ENCODE data around the gene CORO2B. TPM values are rescaled to one million over a fixed set of nuclear protein-coding genes. Genes with fewer than 3 reads are reported as not detected.
"Not testable (repeated sequence)": the region's sequence is repeated elsewhere in the genome, so short reads cannot be mapped to it uniquely, and the experiment has no call there.

Gene CORO2B
- total RNA-seq, 1 donor = 0.10 TPM

DNA sequence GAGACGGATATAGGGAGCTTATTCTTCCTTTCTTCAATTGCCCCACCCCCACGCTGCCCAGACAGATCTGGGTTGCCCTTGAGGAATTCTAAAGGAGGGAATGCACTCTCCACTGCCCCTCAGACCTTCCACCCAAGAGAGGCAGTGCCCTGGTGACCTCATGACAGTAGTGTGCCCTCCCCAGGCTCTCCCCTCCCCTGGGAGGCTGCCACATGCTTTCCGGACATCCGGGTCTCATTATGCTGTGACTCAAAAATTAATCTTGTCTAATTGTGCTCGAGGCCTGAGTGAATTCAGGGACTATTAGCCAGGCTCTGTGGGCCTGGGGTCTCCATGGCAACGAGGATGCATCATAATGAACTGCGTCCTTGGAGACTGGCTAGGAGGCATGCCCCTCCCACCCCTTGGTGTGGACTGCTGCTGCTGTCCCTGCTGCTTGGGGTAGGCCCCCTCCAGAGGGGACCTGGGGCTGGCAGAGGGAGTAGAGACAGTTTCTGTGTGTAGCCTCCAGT is 20.8 kb downstream of the CORO2B start:
- H3K4me1 ChIP-seq (ENCODE audit: insufficient read depth, low read length) = no peaks in the 10 kb centered on the region
- no peak overlapping the region for H3K4me3 ChIP-seq (ENCODE audit: low read length)
- no peaks in the 10 kb centered on the region for H3K27me3 ChIP-seq (ENCODE audit: insufficient read depth, low read length)
- H3K9me3 ChIP-seq (ENCODE audit: low read depth, low read length) = no peaks in the 10 kb centered on the region

GRCh38 chr15:68601206-68602197 is 22.7 kb downstream of the CORO2B start:
- Histone ChIP-seq H3K9me3 (ENCODE audit: low read depth, low read length) (no peaks in the 10 kb centered on the region), H3K4me3 (ENCODE audit: low read length) (no peak overlapping the region), H3K27me3 (ENCODE audit: insufficient read depth, low read length) (no peaks in the 10 kb centered on the region), H3K4me1 (ENCODE audit: insufficient read depth, low read length) (no peaks in the 10 kb centered on the region)

GRCh38 chr15:68602459-68603215 is 23.8 kb downstream of the CORO2B start:
- Histone ChIP-seq H3K9me3 (ENCODE audit: low read depth, low read length) (no peaks in the 10 kb centered on the region), H3K4me3 (ENCODE audit: low read length) (no peak overlapping the region), H3K27me3 (ENCODE audit: insufficient read depth, low read length) (no peaks in the 10 kb centered on the region), H3K4me1 (ENCODE audit: insufficient read depth, low read length) (no peaks in the 10 kb centered on the region)

DNA sequence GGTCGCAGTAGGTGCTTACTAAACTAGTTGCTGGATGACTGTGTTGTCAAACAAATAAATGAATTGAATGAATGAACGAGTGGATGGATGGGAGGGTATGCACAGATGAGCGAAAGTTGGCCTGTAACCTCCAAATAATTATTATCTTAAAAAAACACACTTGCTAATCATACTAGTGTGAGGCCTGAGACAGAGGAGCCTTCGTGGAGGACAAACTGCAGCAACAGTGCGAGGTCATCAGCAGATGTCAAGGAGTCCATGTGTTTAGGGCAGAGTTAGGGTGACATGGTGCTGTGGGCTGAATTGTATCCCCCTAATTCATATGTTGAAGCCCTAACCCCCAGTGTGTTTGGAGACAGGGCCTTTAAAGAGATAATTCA is 24.4 kb downstream of the CORO2B start:
- no peaks in the 10 kb centered on the region for H3K9me3 ChIP-seq (ENCODE audit: low read depth, low read length)
- no peaks in the 10 kb centered on the region for H3K27me3 ChIP-seq (ENCODE audit: insufficient read depth, low read length)
- H3K4me1 ChIP-seq (ENCODE audit: insufficient read depth, low read length) = no peaks in the 10 kb centered on the region
- H3K4me3 ChIP-seq (ENCODE audit: low read length) = no peak overlapping the region

DNA sequence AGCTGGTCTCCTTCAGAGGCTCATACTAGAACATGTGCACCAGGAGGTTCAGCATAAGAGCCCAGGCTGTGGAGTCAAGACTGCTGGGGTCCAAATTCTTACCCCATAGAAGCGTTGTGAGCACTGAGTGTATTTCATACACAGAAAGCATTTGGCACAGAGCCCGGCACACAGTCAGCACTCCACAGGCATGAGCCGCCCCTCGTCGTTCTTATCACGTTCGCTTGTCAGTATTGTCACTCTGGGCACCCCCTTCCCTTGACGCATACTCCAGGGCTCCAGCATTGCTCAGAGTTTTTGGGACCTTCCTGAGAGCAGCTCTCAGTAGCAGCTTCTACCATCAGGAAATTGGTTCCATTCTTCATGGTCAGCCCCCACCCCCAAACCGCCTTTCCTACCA is 25.2 kb downstream of the CORO2B start:
- no peak overlapping the region for H3K4me3 ChIP-seq (ENCODE audit: low read length)
- H3K27me3 ChIP-seq (ENCODE audit: insufficient read depth, low read length) = no peaks in the 10 kb centered on the region
- H3K4me1 ChIP-seq (ENCODE audit: insufficient read depth, low read length) = no peaks in the 10 kb centered on the region
- no peaks in the 10 kb centered on the region for H3K9me3 ChIP-seq (ENCODE audit: low read depth, low read length)

DNA sequence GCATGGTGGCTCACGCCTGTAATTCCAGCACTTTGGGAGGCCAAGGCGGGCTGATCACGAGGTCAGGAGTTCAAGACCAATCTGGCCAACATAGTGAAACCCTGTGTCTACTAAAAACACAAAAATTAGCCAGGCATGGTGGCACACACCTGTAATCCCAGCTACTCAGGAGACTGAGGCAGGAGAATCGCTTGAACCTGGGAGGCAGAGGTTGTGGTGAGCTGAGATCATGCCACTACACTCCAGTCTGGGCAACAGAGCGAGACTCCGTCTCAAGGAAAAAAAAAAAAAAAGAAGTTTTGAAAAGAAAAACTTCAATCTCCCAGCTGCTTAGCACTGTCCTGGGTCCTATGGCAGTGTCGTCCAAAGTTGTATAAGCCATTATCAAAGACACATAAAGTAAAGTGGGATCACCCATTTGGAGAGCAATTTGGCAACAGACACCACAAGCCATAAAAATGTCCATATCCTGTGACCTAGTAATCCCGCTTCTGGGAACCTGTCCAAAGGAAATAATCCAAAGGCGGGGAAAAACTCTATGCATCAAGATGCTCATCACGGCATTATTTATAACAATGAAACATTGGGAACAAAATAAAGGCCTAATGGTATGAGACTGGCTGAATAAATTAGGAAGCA is 26.2 kb downstream of the CORO2B start:
- not testable (repeated sequence) for H3K4me3 ChIP-seq (ENCODE audit: low read length); H3K27me3 ChIP-seq (ENCODE audit: insufficient read depth, low read length); H3K9me3 ChIP-seq (ENCODE audit: low read depth, low read length); H3K4me1 ChIP-seq (ENCODE audit: insufficient read depth, low read length)

- H3K4me1 ChIP-seq (ENCODE audit: insufficient read depth, low read length) = no peaks in the 10 kb centered on the region
- H3K4me3 ChIP-seq (ENCODE audit: low read length) = no peak overlapping the region
- no peaks in the 10 kb centered on the region for H3K9me3 ChIP-seq (ENCODE audit: low read depth, low read length)
- H3K27me3 ChIP-seq (ENCODE audit: insufficient read depth, low read length) = no peaks in the 10 kb centered on the region
Measured at GRCh38 chr15:68606375-68606774, 27.6 kb downstream of the CORO2B start.

GRCh38 chr15:68608206-68608843 is 29.5 kb downstream of the CORO2B start:
- no peaks in the 10 kb centered on the region for H3K4me1 ChIP-seq (ENCODE audit: insufficient read depth, low read length)
- H3K9me3 ChIP-seq (ENCODE audit: low read depth, low read length) = no peaks in the 10 kb centered on the region
- H3K4me3 ChIP-seq (ENCODE audit: low read length) = no peak overlapping the region
- H3K27me3 ChIP-seq (ENCODE audit: insufficient read depth, low read length) = no peaks in the 10 kb centered on the region

GRCh38 chr15:68608844-68609232 is 30.0 kb downstream of the CORO2B start:
- Histone ChIP-seq H3K9me3 (ENCODE audit: low read depth, low read length) (no peaks in the 10 kb centered on the region), H3K4me3 (ENCODE audit: low read length) (no peak overlapping the region), H3K27me3 (ENCODE audit: insufficient read depth, low read length) (no peaks in the 10 kb centered on the region), H3K4me1 (ENCODE audit: insufficient read depth, low read length) (no peaks in the 10 kb centered on the region)

- no peak overlapping the region for H3K4me3 ChIP-seq (ENCODE audit: low read length)
- H3K27me3 ChIP-seq (ENCODE audit: insufficient read depth, low read length) = no peaks in the 10 kb centered on the region
- no peaks in the 10 kb centered on the region for H3K9me3 ChIP-seq (ENCODE audit: low read depth, low read length)
- no peaks in the 10 kb centered on the region for H3K4me1 ChIP-seq (ENCODE audit: insufficient read depth, low read length)
Measured at GRCh38 chr15:68609629-68610028, 30.8 kb downstream of the CORO2B start.

GRCh38 chr15:68610825-68611224 is 32.0 kb downstream of the CORO2B start:
- no peaks in the 10 kb centered on the region for H3K27me3 ChIP-seq (ENCODE audit: insufficient read depth, low read length)
- no peaks in the 10 kb centered on the region for H3K9me3 ChIP-seq (ENCODE audit: low read depth, low read length)
- H3K4me1 ChIP-seq (ENCODE audit: insufficient read depth, low read length) = no peaks in the 10 kb centered on the region
- no peak overlapping the region for H3K4me3 ChIP-seq (ENCODE audit: low read length)

GRCh38 chr15:68612503-68612902 is 33.7 kb downstream of the CORO2B start:
- Histone ChIP-seq H3K27me3 (ENCODE audit: insufficient read depth, low read length) (no peaks in the 10 kb centered on the region), H3K4me3 (ENCODE audit: low read length) (no peak overlapping the region), H3K4me1 (ENCODE audit: insufficient read depth, low read length) (no peaks in the 10 kb centered on the region), H3K9me3 (ENCODE audit: low read depth, low read length) (no peaks in the 10 kb centered on the region)

- no peak overlapping the region for H3K4me3 ChIP-seq (ENCODE audit: low read length)
- H3K4me1 ChIP-seq (ENCODE audit: insufficient read depth, low read length) = peaks cover under 1% of the 10 kb centered on the region
- no peaks in the 10 kb centered on the region for H3K27me3 ChIP-seq (ENCODE audit: insufficient read depth, low read length)
Measured at GRCh38 chr15:68612979-68613740, 34.4 kb downstream of the CORO2B start.

More at GRCh38 chr15:68612979-68613740, 34.4 kb downstream of the CORO2B start:
- no peaks in the 10 kb centered on the region for H3K9me3 ChIP-seq (ENCODE audit: low read depth, low read length)

Measured in mononuclear cell (primary cell).